ENCODE results near the gene CD80. TPM values are rescaled to one million over a fixed set of nuclear protein-coding genes. Genes with fewer than 3 reads are reported as not detected.

CD80 gene
- total RNA-seq, 1 experiment from 2014 or later, result not detected

GRCh38 chr3:119557192-119557876, 2.1 kb downstream of the CD80 start (continued):
- no peak for TF ChIP-seq ZBTB33 (IDR thresholded peaks at IDR 0.05; ENCODE audit: extremely low read depth, insufficient replicate concordance, low read length)

GRCh38 chr3:119555929-119556328, 3.5 kb downstream of the CD80 start:
- Histone ChIP-seq H4K20me1 (ENCODE audit: insufficient read depth) (no peaks in the 10 kb centered on the region), H3K27ac (ENCODE audit: low read depth, low read length) (no peak overlapping the region), H3K9me3 (ENCODE audit: control insufficient read depth in 1 of 2, insufficient read depth in 1 of 2, low read depth in 1 of 2, low read length in 2 of 2) (no peaks in the 10 kb centered on the region), H3K9ac (ENCODE audit: low read length) (no peak overlapping the region), H3K9me2 (ENCODE audit: insufficient read depth) (no peaks in the 10 kb centered on the region), H2AFZ (ENCODE audit: low read depth, low read length, poor library complexity, severe bottlenecking) (no peak overlapping the region), H3K79me2 (ENCODE audit: insufficient read depth, low read length) (no peaks in the 10 kb centered on the region), H3K4me1 (ENCODE audit: control insufficient read depth in 1 of 2, insufficient read depth in 2 of 2, low read length in 2 of 2) (peaks cover 0 to 5% of the 10 kb centered on the region in 2 experiments; a peak in 1 of 4 replicates), H3K4me3 (replicated peaks in 1 of 2; ENCODE audit: low read depth in 1 of 2, low read length in 2 of 2) (no peak overlapping the region), H3K4me2 (ENCODE audit: low read length) (no peak overlapping the region), H3K27me3 (ENCODE audit: insufficient read depth, low read length) (no peaks in the 10 kb centered on the region), H3K36me3 (ENCODE audit: control insufficient read depth in 1 of 2, insufficient read depth in 2 of 2, low read length in 2 of 2) (no peaks in the 10 kb centered on the region)
- TF ChIP-seq SRF (IDR thresholded peaks at IDR 0.05; ENCODE audit: low read depth) (no peak), POLR2AphosphoS5 (IDR thresholded peaks at IDR 0.05; ENCODE audit: low read depth, low read length) (no peak), ZBTB33 (IDR thresholded peaks at IDR 0.05; ENCODE audit: extremely low read depth, insufficient replicate concordance, low read length) (no peak), RAD21 (IDR thresholded peaks at IDR 0.05; ENCODE audit: low read depth) (no peak), EZH2phosphoT487 (IDR thresholded peaks at IDR 0.05; ENCODE audit: borderline replicate concordance) (no peak), POLR2A (IDR thresholded peaks at IDR 0.05; ENCODE audit: borderline replicate concordance, extremely low read depth, insufficient read depth, insufficient read length) (no peak), EGR1 (IDR thresholded peaks at IDR 0.05; ENCODE audit: low read depth) (no peak), CEBPB (IDR thresholded peaks at IDR 0.05; ENCODE audit: low read depth) (no peak), CBX3 (IDR thresholded peaks at IDR 0.05; ENCODE audit: low read depth) (no peak), JUND (IDR thresholded peaks at IDR 0.05) (no peak), CTCF (IDR thresholded peaks at IDR 0.05 in 2 of 3, conservative IDR thresholded peaks at IDR 0.05 in 1 of 3; ENCODE audit: borderline replicate concordance in 1 of 3, insufficient read depth in 1 of 3, low read depth in 2 of 3, low read length in 2 of 3) (no peak)
- CTCF ChIA-PET, result no interaction called here
- DNase-seq (ENCODE audit: low read depth, low spot score) (no peak), ATAC-seq (no peak)
- intact Hi-C loops (cut with micrococcal nuclease), result no loop called here
- BruUV-seq (replicated peaks), result no TSS peak
- RAD21 ChIA-PET (ENCODE audit: low non-redundant PET in 1 of 2, low total read pairs in 2 of 2, uncharacterized antibody in 2 of 2, unreplicated experiment in 2 of 2), result no interaction called here
- POLR2A ChIA-PET, result no interaction called here
